NCI-H2081 (cell line): ENCODE results near the gene PPRC1.

Experiments used
- DNase-seq, 2 experiments: peaks; one replicate each; lab custom pipeline; 2025; lab: John Stamatoyannopoulos, UW

PPRC1 gene

GRCh38 chr10:102146971-102147428 lies 14.2 kb downstream of the PPRC1 start:
- DNase-seq = no peak

- no peak for DNase-seq
Measured at GRCh38 chr10:102147561-102147960, 14.7 kb downstream of the PPRC1 start.

- no peak for DNase-seq
Measured at GRCh38 chr10:102148275-102148674, 15.4 kb downstream of the PPRC1 start.

GRCh38 chr10:102150970-102151773 lies 18.3 kb downstream of the PPRC1 start:
- DNase-seq = no peak

- DNase-seq = peak; percentile 95 to 97
Measured at GRCh38 chr10:102151774-102152544, 19.1 kb downstream of the PPRC1 start, which contains the start of gene NOLC1. TSS of gene NOLC1 (plus strand) at chr10:102152389. CDS start at chr10:102152411, 22 bp downstream.

GRCh38 chr10:102152545-102152890 lies 19.7 kb downstream of the PPRC1 start:
- DNase-seq = peak in 1 of 2 experiments; percentile 32

- no peak for DNase-seq
Measured at GRCh38 chr10:102153093-102153620, 20.3 kb downstream of the PPRC1 start.

GRCh38 chr10:102154466-102155116 lies 21.8 kb downstream of the PPRC1 start:
- no peak for DNase-seq

GRCh38 chr10:102157224-102157623 lies 24.4 kb downstream of the PPRC1 start:
- DNase-seq = peak in 1 of 2 experiments; percentile 35

GRCh38 chr10:102159051-102159597 lies 26.3 kb downstream of the PPRC1 start:
- DNase-seq = no peak

GRCh38 chr10:102159831-102160230 lies 27.0 kb downstream of the PPRC1 start:
- no peak for DNase-seq

- DNase-seq = no peak
Measured at GRCh38 chr10:102163342-102163989, 30.6 kb downstream of the PPRC1 start.

GRCh38 chr10:102167861-102168260 lies 35.0 kb downstream of the PPRC1 start:
- DNase-seq = no peak

- DNase-seq = no peak
Measured at GRCh38 chr10:102170602-102171001, 37.8 kb downstream of the PPRC1 start.

- no peak for DNase-seq
Measured at GRCh38 chr10:102172288-102172687, 39.4 kb downstream of the PPRC1 start.

- no peak for DNase-seq
Measured at GRCh38 chr10:102175415-102175814, 42.6 kb downstream of the PPRC1 start.

- DNase-seq = no peak
Measured at GRCh38 chr10:102184606-102185005, 51.8 kb downstream of the PPRC1 start.

- no peak for DNase-seq
Measured at GRCh38 chr10:102185272-102185671, 52.4 kb downstream of the PPRC1 start.

- DNase-seq = no peak
Measured at GRCh38 chr10:102185811-102186527, 53.1 kb downstream of the PPRC1 start.

GRCh38 chr10:102188298-102188940 lies 55.6 kb downstream of the PPRC1 start:
- DNase-seq = no peak
